ENCODE data around the gene PRMT7.

DNA sequence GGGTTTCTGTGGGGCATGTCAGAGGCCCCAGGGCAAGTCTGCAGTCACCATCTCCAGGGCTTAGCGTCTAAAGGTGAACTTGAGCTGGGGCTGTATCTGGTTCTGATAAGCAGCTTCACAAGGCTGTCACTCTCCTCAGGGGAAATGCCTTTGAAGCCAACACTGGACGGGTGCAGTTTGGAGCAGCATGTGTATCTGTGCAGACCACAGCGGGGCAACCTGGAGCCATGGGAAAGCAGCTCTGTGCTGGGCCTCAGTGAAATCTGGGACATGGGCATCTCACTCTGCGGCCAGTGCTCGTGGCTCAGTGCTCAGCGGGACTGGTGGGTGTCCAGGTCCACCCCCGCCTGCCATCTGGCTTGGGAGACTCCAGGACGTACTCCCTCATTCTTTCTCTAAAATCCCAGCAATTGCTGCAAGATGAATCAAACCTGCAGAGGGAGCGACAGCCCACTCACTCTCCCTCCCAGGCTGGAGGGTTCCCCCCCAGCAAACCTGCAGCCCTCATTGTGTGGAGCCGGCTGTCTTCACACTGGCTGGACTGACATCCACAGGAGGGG, 63.5 kb downstream of the PRMT7 start:
- TF ChIP-seq, protein P1, sequence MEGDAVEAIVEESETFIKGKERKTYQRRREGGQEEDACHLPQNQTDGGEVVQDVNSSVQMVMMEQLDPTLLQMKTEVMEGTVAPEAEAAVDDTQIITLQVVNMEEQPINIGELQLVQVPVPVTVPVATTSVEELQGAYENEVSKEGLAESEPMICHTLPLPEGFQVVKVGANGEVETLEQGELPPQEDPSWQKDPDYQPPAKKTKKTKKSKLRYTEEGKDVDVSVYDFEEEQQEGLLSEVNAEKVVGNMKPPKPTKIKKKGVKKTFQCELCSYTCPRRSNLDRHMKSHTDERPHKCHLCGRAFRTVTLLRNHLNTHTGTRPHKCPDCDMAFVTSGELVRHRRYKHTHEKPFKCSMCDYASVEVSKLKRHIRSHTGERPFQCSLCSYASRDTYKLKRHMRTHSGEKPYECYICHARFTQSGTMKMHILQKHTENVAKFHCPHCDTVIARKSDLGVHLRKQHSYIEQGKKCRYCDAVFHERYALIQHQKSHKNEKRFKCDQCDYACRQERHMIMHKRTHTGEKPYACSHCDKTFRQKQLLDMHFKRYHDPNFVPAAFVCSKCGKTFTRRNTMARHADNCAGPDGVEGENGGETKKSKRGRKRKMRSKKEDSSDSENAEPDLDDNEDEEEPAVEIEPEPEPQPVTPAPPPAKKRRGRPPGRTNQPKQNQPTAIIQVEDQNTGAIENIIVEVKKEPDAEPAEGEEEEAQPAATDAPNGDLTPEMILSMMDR (IDR thresholded peaks at IDR 0.05): no peak
- TF ChIP-seq POLR2A (IDR thresholded peaks at IDR 0.05) (no peak), EP300 (IDR thresholded peaks at IDR 0.05) (no peak)
